Measurements from ENCODE around the gene RHCG.

DNA sequence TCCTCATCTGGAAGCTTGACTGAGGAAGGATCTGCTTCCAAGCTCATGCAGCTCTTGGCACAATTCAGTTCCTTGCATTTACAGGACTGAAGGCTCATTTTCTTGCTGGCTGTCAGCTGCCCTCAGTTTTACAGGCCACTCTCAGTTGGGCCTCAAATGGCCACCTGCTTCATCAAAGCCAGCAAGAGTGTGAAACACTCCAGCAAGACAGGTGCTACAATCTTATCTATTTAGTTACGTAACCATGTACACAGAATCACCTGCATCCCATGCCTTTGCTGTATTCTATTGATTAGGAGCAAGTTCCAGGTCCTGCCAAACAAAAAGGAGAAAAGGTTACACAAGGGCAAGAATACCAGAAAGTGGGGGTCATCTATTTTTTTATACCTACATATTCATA, 40.8 kb downstream of the RHCG start:
- TF ChIP-seq ZNF384 (IDR thresholded peaks at IDR 0.05) (no peak), TARDBP (IDR thresholded peaks at IDR 0.05) (no peak), FOXA1 (IDR thresholded peaks at IDR 0.05) (no peak), L3MBTL2 (conservative IDR thresholded peaks at IDR 0.05) (no peak), FOXM1 (IDR thresholded peaks at IDR 0.05; ENCODE audit: borderline replicate concordance) (no peak), SUZ12 (IDR thresholded peaks at IDR 0.05) (no peak), FOXK2 (IDR thresholded peaks at IDR 0.05) (no peak), ELF4 (IDR thresholded peaks at IDR 0.05) (no peak)
- TF ChIP-seq, protein P1, sequence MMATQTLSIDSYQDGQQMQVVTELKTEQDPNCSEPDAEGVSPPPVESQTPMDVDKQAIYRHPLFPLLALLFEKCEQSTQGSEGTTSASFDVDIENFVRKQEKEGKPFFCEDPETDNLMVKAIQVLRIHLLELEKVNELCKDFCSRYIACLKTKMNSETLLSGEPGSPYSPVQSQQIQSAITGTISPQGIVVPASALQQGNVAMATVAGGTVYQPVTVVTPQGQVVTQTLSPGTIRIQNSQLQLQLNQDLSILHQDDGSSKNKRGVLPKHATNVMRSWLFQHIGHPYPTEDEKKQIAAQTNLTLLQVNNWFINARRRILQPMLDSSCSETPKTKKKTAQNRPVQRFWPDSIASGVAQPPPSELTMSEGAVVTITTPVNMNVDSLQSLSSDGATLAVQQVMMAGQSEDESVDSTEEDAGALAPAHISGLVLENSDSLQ (IDR thresholded peaks at IDR 0.05): no peak
